Endothelial cell of umbilical vein (primary cell): ENCODE results near the gene C20orf173.

Experiments
- MYC ChIP-seq: IDR thresholded peaks from one replicate; pipeline ENCODE4 v1.6.1; 2011; ENCODE audit warnings: mild to moderate bottlenecking, low read depth, low read length
- TF ChIP-seq, protein P1 (sequence below), 2 donors: IDR thresholded peaks; 1 replicate in 1 of 2; 2 replicates in 1 of 2; pipeline ENCODE4 v1.5.1; 2011; ENCODE audit warnings: low read length in 2 of 2, mild to moderate bottlenecking in 2 of 2, moderate library complexity in 2 of 2, control low read depth in 1 of 2, inconsistent platforms in 1 of 2, low read depth in 1 of 2; ENCODE audit not compliant: insufficient read depth in 1 of 2; ENCODE audit errors: extremely low read depth in 1 of 2

DNA sequence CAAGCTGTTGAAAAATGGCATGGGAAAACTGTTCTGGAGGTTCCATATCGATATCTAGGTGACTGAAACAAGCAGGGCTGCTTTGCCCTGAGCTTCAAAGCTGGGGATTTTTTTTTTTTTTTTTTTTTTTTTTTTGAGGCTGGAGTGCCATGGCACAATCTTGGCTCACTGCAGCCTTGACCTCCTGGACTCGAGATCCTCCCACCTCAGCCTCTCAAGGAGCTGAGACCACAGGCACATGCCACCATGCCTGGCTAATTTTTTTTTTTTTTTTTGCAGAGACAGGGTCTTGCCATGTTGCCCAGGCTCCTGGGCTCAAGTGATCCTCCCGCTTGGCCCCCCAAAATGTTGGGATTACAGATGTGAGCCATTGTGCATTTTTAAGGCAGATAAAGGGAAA, 23.5 kb upstream of the C20orf173 start:
- TF ChIP-seq, protein P1, sequence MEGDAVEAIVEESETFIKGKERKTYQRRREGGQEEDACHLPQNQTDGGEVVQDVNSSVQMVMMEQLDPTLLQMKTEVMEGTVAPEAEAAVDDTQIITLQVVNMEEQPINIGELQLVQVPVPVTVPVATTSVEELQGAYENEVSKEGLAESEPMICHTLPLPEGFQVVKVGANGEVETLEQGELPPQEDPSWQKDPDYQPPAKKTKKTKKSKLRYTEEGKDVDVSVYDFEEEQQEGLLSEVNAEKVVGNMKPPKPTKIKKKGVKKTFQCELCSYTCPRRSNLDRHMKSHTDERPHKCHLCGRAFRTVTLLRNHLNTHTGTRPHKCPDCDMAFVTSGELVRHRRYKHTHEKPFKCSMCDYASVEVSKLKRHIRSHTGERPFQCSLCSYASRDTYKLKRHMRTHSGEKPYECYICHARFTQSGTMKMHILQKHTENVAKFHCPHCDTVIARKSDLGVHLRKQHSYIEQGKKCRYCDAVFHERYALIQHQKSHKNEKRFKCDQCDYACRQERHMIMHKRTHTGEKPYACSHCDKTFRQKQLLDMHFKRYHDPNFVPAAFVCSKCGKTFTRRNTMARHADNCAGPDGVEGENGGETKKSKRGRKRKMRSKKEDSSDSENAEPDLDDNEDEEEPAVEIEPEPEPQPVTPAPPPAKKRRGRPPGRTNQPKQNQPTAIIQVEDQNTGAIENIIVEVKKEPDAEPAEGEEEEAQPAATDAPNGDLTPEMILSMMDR (IDR thresholded peaks at IDR 0.05; ENCODE audit: extremely low read depth in 1 of 2, insufficient read depth in 1 of 2, low read depth in 1 of 2, low read length in 2 of 2), result no peak
- no peak for TF ChIP-seq MYC
